Hepatocyte (in vitro differentiated cells): Measurements from ENCODE around the gene EYS. TPM values are rescaled to one million over a fixed set of nuclear protein-coding genes. Genes with fewer than 3 reads are reported as not detected.

Experiments used
- DNase-seq: peaks from one replicate; pipeline ENCODE4 v3.0.0-alpha.2; 2016; ENCODE audit warnings: low spot score
- H2AFZ ChIP-seq: fragments of 200-600 bp; sonication (generic); 2 replicates; pipeline ENCODE4 v1.6.0; 2016; ENCODE audit warnings: antibody characterized with exemption, mild to moderate bottlenecking
- H3K27ac ChIP-seq: fragments of 200-600 bp; sonication (generic); 2 replicates; pipeline ENCODE4 v1.5.1; 2016; ENCODE audit warnings: mild to moderate bottlenecking
- H3K27me3 ChIP-seq: fragments of 200-600 bp; sonication (generic); 2 replicates; pipeline ENCODE4 v1.6.1; 2016
- H3K36me3 ChIP-seq: fragments of 200-600 bp; sonication (generic); replicated peaks from 2 replicates; pipeline ENCODE4 v1.5.1; 2016; ENCODE audit warnings: low read depth; ENCODE audit not compliant: insufficient read depth
- H3K4me1 ChIP-seq: fragments of 200-600 bp; sonication (generic); 2 replicates; pipeline ENCODE4 v1.5.1; 2016; ENCODE audit warnings: mild to moderate bottlenecking, moderate library complexity; ENCODE audit not compliant: insufficient read depth
- H3K4me2 ChIP-seq: fragments of 200-600 bp; sonication (generic); 2 replicates; pipeline ENCODE4 v1.6.0; 2016
- H3K4me3 ChIP-seq: fragments of 200-600 bp; sonication (generic); 2 replicates; pipeline ENCODE4 v1.5.1; 2016; ENCODE audit warnings: mild to moderate bottlenecking
- H3K79me2 ChIP-seq: fragments of 200-600 bp; sonication (generic); 2 replicates; pipeline ENCODE4 v1.6.0; 2017; ENCODE audit warnings: mild to moderate bottlenecking
- H3K9me2 ChIP-seq: fragments of 200-600 bp; sonication (generic); replicated peaks from 2 replicates; pipeline ENCODE4 v1.6.0; 2017; ENCODE audit warnings: mild to moderate bottlenecking; ENCODE audit not compliant: insufficient read depth
- H3K9me3 ChIP-seq: fragments of 200-600 bp; sonication (generic); 2 replicates; pipeline ENCODE4 v1.5.1; 2016; ENCODE audit warnings: low read depth, mild to moderate bottlenecking
- H4K20me1 ChIP-seq: fragments of 200-600 bp; sonication (generic); 2 replicates; pipeline ENCODE4 v1.6.0; 2016; ENCODE audit warnings: mild to moderate bottlenecking; ENCODE audit not compliant: insufficient read depth, poor library complexity, severe bottlenecking
- EZH2 ChIP-seq: fragments of 200-600 bp; sonication (generic); IDR thresholded peaks from 2 replicates; pipeline ENCODE4 v1.6.1; 2016; ENCODE audit warnings: antibody characterized with exemption, mild to moderate bottlenecking, borderline replicate concordance
- EZH2phosphoT487 ChIP-seq: fragments of 200-600 bp; sonication (generic); IDR thresholded peaks from one replicate; pipeline ENCODE4 v1.6.1; 2018; ENCODE audit warnings: antibody characterized with exemption, mild to moderate bottlenecking, low read depth, moderate library complexity; ENCODE audit not compliant: unreplicated experiment, severe bottlenecking
- WGBS: methylation state at CpG from one replicate; pipeline ENCODE4 v1.1.6; 2016; ENCODE audit warnings: low lambda C conversion rate; ENCODE audit errors: missing lambda C conversion rate; 5-methylcytosine and 5-hydroxymethylcytosine counted together
- polyA plus RNA-seq: library from polyadenylated mRNA; unstranded; fragments of >200 nt; fragmentation: Nextera tagmentation; extraction: Ambion mirVana; gene quantifications from 2 replicates; pipeline ENCODE4 v1.2.1, GENCODE V29; 2016
- total RNA-seq: library from RNA; depleted of rRNA; stranded (reverse); fragments of >200 nt; gene quantifications from 2 replicates; pipeline ENCODE4 v1.2.3, GENCODE V29; 2014
- TF ChIP-seq, protein P1 (sequence below): fragments of 200-600 bp; sonication (generic); IDR thresholded peaks from 2 replicates; pipeline ENCODE4 v1.5.1; 2016; ENCODE audit warnings: antibody characterized with exemption, mild to moderate bottlenecking; ENCODE audit not compliant: poor library complexity

The EYS gene
- total and polyA plus RNA-seq, 2 experiments from 2014 or later: 0.57 to 0.68 TPM

DNA sequence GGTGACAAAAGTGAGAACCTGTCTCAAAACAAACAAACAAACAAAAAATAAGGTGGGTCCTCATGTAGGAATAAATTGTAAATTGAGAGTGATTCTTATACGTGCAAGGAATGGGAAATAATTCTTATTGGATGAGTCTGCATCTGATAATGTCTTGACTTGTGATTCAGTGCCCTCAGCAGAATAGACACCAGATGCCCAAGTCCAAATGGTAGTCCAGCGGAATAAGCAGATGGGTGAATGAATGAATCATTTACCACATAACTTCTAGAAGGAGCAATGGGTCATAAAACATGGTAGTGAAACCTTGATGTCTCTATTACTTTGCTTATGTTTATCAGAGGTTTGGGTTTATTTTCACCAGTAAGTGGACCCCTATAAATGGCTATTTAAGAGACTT is 1323.7 kb downstream of the EYS start:
- Histone ChIP-seq H3K36me3 (no peaks in the 10 kb centered on the region), H3K79me2 (no peaks in the 10 kb centered on the region), H4K20me1 (no peaks in the 10 kb centered on the region), H3K9me3 (no peaks in the 10 kb centered on the region), H2AFZ (no peak overlapping the region), H3K4me2 (no peak overlapping the region), H3K27ac (no peak overlapping the region), H3K4me3 (no peak overlapping the region), H3K27me3 (no peaks in the 10 kb centered on the region), H3K4me1 (no peaks in the 10 kb centered on the region), H3K9me2 (no peaks in the 10 kb centered on the region)
- 35% methylated on average over 2 of the region's 2 CpGs for WGBS
- no peak for DNase-seq
- TF ChIP-seq EZH2phosphoT487 (no peak), EZH2 (no peak)
- TF ChIP-seq, protein P1, sequence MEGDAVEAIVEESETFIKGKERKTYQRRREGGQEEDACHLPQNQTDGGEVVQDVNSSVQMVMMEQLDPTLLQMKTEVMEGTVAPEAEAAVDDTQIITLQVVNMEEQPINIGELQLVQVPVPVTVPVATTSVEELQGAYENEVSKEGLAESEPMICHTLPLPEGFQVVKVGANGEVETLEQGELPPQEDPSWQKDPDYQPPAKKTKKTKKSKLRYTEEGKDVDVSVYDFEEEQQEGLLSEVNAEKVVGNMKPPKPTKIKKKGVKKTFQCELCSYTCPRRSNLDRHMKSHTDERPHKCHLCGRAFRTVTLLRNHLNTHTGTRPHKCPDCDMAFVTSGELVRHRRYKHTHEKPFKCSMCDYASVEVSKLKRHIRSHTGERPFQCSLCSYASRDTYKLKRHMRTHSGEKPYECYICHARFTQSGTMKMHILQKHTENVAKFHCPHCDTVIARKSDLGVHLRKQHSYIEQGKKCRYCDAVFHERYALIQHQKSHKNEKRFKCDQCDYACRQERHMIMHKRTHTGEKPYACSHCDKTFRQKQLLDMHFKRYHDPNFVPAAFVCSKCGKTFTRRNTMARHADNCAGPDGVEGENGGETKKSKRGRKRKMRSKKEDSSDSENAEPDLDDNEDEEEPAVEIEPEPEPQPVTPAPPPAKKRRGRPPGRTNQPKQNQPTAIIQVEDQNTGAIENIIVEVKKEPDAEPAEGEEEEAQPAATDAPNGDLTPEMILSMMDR: no peak

DNA sequence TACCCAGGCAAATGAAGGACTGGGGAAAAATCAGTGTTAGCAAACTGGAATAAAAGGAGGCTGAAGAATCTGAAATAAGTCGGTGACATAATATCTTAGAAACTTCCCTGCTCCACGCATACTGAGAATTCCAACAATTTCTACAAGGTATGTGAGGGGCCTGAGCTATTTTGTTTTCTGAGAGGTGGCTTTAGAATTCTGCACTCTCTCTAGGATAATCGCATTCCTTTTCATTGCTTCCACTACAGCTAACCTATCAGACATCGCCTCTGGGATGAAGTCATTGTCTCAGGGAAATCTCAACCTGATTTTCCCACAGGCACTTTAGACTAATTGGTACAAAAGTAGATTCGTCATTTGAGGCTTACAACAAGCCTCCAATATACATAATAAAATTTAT is 1330.6 kb downstream of the EYS start:
- no peaks in the 10 kb centered on the region for H3K27me3 ChIP-seq
- no peaks in the 10 kb centered on the region for H3K4me1 ChIP-seq
- WGBS: 60% methylated on average over 5 of the region's 5 CpGs
- DNase-seq: no peak
- H3K9me3 ChIP-seq: no peaks in the 10 kb centered on the region
- no peaks in the 10 kb centered on the region for H3K79me2 ChIP-seq
- H3K9me2 ChIP-seq: no peaks in the 10 kb centered on the region
- H2AFZ ChIP-seq: no peak overlapping the region
- H3K4me2 ChIP-seq: no peak overlapping the region
- TF ChIP-seq EZH2: no peak
- no peaks in the 10 kb centered on the region for H3K36me3 ChIP-seq
- H3K27ac ChIP-seq: no peak overlapping the region
- no peaks in the 10 kb centered on the region for H4K20me1 ChIP-seq
- H3K4me3 ChIP-seq: no peak overlapping the region

DNA sequence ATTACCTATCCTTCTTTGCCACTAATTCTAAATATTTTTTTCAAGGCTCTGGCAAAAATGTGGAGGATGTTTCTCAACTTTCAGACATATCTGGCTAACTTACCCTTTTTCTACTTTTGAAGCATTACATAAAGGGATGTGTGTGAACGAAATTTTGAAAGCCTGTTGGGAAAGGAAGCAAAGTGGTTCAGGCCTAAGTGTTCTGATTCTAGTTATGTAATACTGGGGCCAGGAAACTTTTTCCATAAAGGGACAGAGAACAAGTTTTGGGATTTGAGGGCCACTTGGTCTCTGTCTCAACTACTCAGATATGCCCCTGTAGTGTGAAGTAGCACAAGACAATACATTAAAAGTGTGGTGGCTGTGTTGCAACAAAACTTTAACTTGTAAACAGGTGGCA is 1349.6 kb downstream of the EYS start:
- no peak overlapping the region for H3K4me2 ChIP-seq
- H3K4me3 ChIP-seq: no peak overlapping the region
- H3K27ac ChIP-seq: no peak overlapping the region
- no peaks in the 10 kb centered on the region for H3K9me2 ChIP-seq
- H3K9me3 ChIP-seq: no peaks in the 10 kb centered on the region
- H4K20me1 ChIP-seq: no peaks in the 10 kb centered on the region
- H3K79me2 ChIP-seq: no peaks in the 10 kb centered on the region
- H3K36me3 ChIP-seq: no peaks in the 10 kb centered on the region
- WGBS: 79% methylated on average over 1 of the region's 1 CpG
- TF ChIP-seq EZH2phosphoT487: no peak
- no peaks in the 10 kb centered on the region for H3K4me1 ChIP-seq
- H3K27me3 ChIP-seq: no peaks in the 10 kb centered on the region
- no peak overlapping the region for H2AFZ ChIP-seq
- DNase-seq: no peak

DNA sequence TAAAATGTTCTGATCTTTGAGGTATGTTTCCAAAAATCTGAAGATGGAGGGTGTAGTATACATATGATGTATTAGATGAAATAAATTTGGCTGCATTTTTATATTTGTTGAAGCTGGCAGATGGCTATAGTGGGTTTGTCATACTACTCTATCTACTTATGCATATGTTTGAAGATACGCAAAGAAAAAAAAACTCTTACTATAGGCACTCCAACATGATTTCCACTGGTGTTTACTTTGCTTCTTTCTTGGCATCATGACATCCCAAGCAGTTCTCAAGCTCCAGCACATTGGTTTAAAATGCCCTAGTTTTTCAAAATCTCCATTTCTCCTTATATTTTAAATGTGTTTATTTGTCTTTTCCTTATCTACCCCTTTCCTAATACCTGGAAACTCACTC is 1359.6 kb downstream of the EYS start:
- H3K4me3 ChIP-seq: no peak overlapping the region
- no peaks in the 10 kb centered on the region for H3K27me3 ChIP-seq
- no peak overlapping the region for H3K4me2 ChIP-seq
- no peaks in the 10 kb centered on the region for H3K4me1 ChIP-seq
- no peaks in the 10 kb centered on the region for H3K36me3 ChIP-seq
- no peaks in the 10 kb centered on the region for H3K79me2 ChIP-seq
- no peak overlapping the region for H3K27ac ChIP-seq
- no peaks in the 10 kb centered on the region for H3K9me2 ChIP-seq
- no peak for TF ChIP-seq EZH2
- TF ChIP-seq, protein P1: no peak
- no peak for TF ChIP-seq EZH2phosphoT487
- H4K20me1 ChIP-seq: no peaks in the 10 kb centered on the region
- WGBS: 90% methylated on average over 1 of the region's 1 CpG
- no peak overlapping the region for H2AFZ ChIP-seq
- DNase-seq: no peak
- H3K9me3 ChIP-seq: no peaks in the 10 kb centered on the region
